ENCODE data around the gene NR5A1.

The NR5A1 gene

GRCh38 chr9:124473310-124473709 is 33.9 kb downstream of the NR5A1 start:
- no CpG with 5 or more reads among the region's 10 CpGs for WGBS (ENCODE audit: extremely low coverage, insufficient coverage, low lambda C conversion rate)
- Histone ChIP-seq H3K4me3 (ENCODE audit: low read length) (no peak overlapping the region), H3K18ac (ENCODE audit: low read length) (no peak overlapping the region), H3K27me3 (ENCODE audit: insufficient read depth, low read length, poor library complexity) (no peaks in the 10 kb centered on the region), H3K4me1 (ENCODE audit: control insufficient read depth, low read depth, low read length) (peaks cover 2% of the 10 kb centered on the region), H3K23ac (ENCODE audit: low read length) (no peak overlapping the region), H3K79me1 (ENCODE audit: low read length) (no peaks in the 10 kb centered on the region), H4K8ac (ENCODE audit: low read depth, low read length) (no peak overlapping the region), H2BK5ac (ENCODE audit: low read length) (no peak overlapping the region), H3K4me2 (ENCODE audit: low read length) (no peak overlapping the region), H3K79me2 (ENCODE audit: control insufficient read depth, insufficient read depth, low read length) (no peaks in the 10 kb centered on the region), H3K36me3 (ENCODE audit: control insufficient read depth, insufficient read depth, low read length) (no peaks in the 10 kb centered on the region), H2BK120ac (ENCODE audit: low read depth, low read length) (no peak overlapping the region), H2BK15ac (replicated peaks; ENCODE audit: low read depth) (no peak overlapping the region), H4K5ac (ENCODE audit: low read length) (no peak overlapping the region), H2AK5ac (ENCODE audit: low read length) (no peak overlapping the region), H3K56ac (ENCODE audit: low read length) (no peak overlapping the region), H3K4ac (ENCODE audit: low read depth, low read length) (no peak overlapping the region), H3K9ac (ENCODE audit: low read length) (no peak overlapping the region), H3K27ac (ENCODE audit: low read depth, low read length) (no peak overlapping the region)
- DNase-seq: no peak

- Histone ChIP-seq H3K56ac (ENCODE audit: low read length) (no peak overlapping the region), H2AK5ac (ENCODE audit: low read length) (no peak overlapping the region), H4K5ac (ENCODE audit: low read length) (no peak overlapping the region), H3K27me3 (ENCODE audit: insufficient read depth, low read length, poor library complexity) (no peaks in the 10 kb centered on the region), H3K9ac (ENCODE audit: low read length) (no peak overlapping the region), H3K4me3 (ENCODE audit: low read length) (no peak overlapping the region), H3K79me2 (ENCODE audit: control insufficient read depth, insufficient read depth, low read length) (no peaks in the 10 kb centered on the region), H4K8ac (ENCODE audit: low read depth, low read length) (no peak overlapping the region), H3K4me2 (ENCODE audit: low read length) (no peak overlapping the region), H3K23ac (ENCODE audit: low read length) (no peak overlapping the region), H3K79me1 (ENCODE audit: low read length) (no peaks in the 10 kb centered on the region), H3K18ac (ENCODE audit: low read length) (no peak overlapping the region), H2BK120ac (ENCODE audit: low read depth, low read length) (no peak overlapping the region), H2BK15ac (replicated peaks; ENCODE audit: low read depth) (no peak overlapping the region), H2BK5ac (ENCODE audit: low read length) (no peak overlapping the region), H3K4me1 (ENCODE audit: control insufficient read depth, low read depth, low read length) (peaks cover 2% of the 10 kb centered on the region), H3K4ac (ENCODE audit: low read depth, low read length) (no peak overlapping the region), H3K36me3 (ENCODE audit: control insufficient read depth, insufficient read depth, low read length) (no peaks in the 10 kb centered on the region), H3K27ac (ENCODE audit: low read depth, low read length) (no peak overlapping the region)
- WGBS (ENCODE audit: extremely low coverage, insufficient coverage, low lambda C conversion rate): no CpG with 5 or more reads among the region's 7 CpGs
- DNase-seq: no peak
Observed at GRCh38 chr9:124472770-124473169, 34.4 kb downstream of the NR5A1 start.

- no peak overlapping the region for H3K4me2 ChIP-seq (ENCODE audit: low read length)
- no peak for DNase-seq
- no peak overlapping the region for H2BK15ac ChIP-seq (replicated peaks; ENCODE audit: low read depth)
- no peak overlapping the region for H2BK120ac ChIP-seq (ENCODE audit: low read depth, low read length)
- H2BK5ac ChIP-seq (ENCODE audit: low read length): no peak overlapping the region
- no peak overlapping the region for H3K4ac ChIP-seq (ENCODE audit: low read depth, low read length)
- no CpG with 5 or more reads among the region's 9 CpGs for WGBS (ENCODE audit: extremely low coverage, insufficient coverage, low lambda C conversion rate)
- no peak overlapping the region for H2AK5ac ChIP-seq (ENCODE audit: low read length)
- no peaks in the 10 kb centered on the region for H3K27me3 ChIP-seq (ENCODE audit: insufficient read depth, low read length, poor library complexity)
- H3K9ac ChIP-seq (ENCODE audit: low read length): no peak overlapping the region
- no peak overlapping the region for H3K23ac ChIP-seq (ENCODE audit: low read length)
- H3K79me2 ChIP-seq (ENCODE audit: control insufficient read depth, insufficient read depth, low read length): no peaks in the 10 kb centered on the region
- H3K27ac ChIP-seq (ENCODE audit: low read depth, low read length): no peak overlapping the region
- no peak overlapping the region for H3K4me3 ChIP-seq (ENCODE audit: low read length)
- no peak overlapping the region for H3K56ac ChIP-seq (ENCODE audit: low read length)
- no peak overlapping the region for H4K5ac ChIP-seq (ENCODE audit: low read length)
- H4K8ac ChIP-seq (ENCODE audit: low read depth, low read length): no peak overlapping the region
- no peaks in the 10 kb centered on the region for H3K79me1 ChIP-seq (ENCODE audit: low read length)
- no peaks in the 10 kb centered on the region for H3K4me1 ChIP-seq (ENCODE audit: control insufficient read depth, low read depth, low read length)
- no peaks in the 10 kb centered on the region for H3K36me3 ChIP-seq (ENCODE audit: control insufficient read depth, insufficient read depth, low read length)
- no peak overlapping the region for H3K18ac ChIP-seq (ENCODE audit: low read length)
Observed at GRCh38 chr9:124471761-124472160, 35.4 kb downstream of the NR5A1 start.

DNA sequence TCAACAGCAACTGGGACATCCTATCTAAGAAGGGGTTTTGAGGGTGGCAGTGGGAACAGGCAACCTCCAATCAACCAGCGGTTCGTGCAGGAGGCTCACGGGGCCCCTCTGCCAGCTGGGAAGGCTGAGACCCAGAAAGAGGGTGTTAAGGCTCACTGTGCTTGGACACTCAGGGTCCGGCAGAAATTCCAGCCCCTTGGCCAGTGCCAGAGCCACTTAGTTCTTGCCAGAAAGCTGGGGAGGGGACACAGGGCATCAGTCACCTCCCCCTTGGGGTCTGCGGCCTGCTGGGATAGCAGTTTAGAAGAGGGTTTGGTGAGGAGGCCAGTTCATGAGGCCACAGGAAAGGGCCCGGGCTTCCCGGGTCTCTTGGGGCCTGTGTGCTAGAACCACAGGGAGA is 36.5 kb downstream of the NR5A1 start:
- no peak overlapping the region for H2BK5ac ChIP-seq (ENCODE audit: low read length)
- H3K4ac ChIP-seq (ENCODE audit: low read depth, low read length): no peak overlapping the region
- no peaks in the 10 kb centered on the region for H3K4me1 ChIP-seq (ENCODE audit: control insufficient read depth, low read depth, low read length)
- no peak overlapping the region for H2BK120ac ChIP-seq (ENCODE audit: low read depth, low read length)
- H3K23ac ChIP-seq (ENCODE audit: low read length): no peak overlapping the region
- no peak for DNase-seq
- no peak overlapping the region for H4K5ac ChIP-seq (ENCODE audit: low read length)
- H3K18ac ChIP-seq (ENCODE audit: low read length): no peak overlapping the region
- H2BK15ac ChIP-seq (replicated peaks; ENCODE audit: low read depth): no peak overlapping the region
- H2AK5ac ChIP-seq (ENCODE audit: low read length): no peak overlapping the region
- H3K27ac ChIP-seq (ENCODE audit: low read depth, low read length): no peak overlapping the region
- no peak overlapping the region for H3K9ac ChIP-seq (ENCODE audit: low read length)
- no peak overlapping the region for H3K4me2 ChIP-seq (ENCODE audit: low read length)
- no peak overlapping the region for H4K8ac ChIP-seq (ENCODE audit: low read depth, low read length)
- no peak overlapping the region for H3K56ac ChIP-seq (ENCODE audit: low read length)
- H3K79me1 ChIP-seq (ENCODE audit: low read length): no peaks in the 10 kb centered on the region
- no peak overlapping the region for H3K4me3 ChIP-seq (ENCODE audit: low read length)
- no peaks in the 10 kb centered on the region for H3K79me2 ChIP-seq (ENCODE audit: control insufficient read depth, insufficient read depth, low read length)
- no peaks in the 10 kb centered on the region for H3K27me3 ChIP-seq (ENCODE audit: insufficient read depth, low read length, poor library complexity)
- no CpG with 5 or more reads among the region's 7 CpGs for WGBS (ENCODE audit: extremely low coverage, insufficient coverage, low lambda C conversion rate)
- H3K36me3 ChIP-seq (ENCODE audit: control insufficient read depth, insufficient read depth, low read length): no peaks in the 10 kb centered on the region

DNA sequence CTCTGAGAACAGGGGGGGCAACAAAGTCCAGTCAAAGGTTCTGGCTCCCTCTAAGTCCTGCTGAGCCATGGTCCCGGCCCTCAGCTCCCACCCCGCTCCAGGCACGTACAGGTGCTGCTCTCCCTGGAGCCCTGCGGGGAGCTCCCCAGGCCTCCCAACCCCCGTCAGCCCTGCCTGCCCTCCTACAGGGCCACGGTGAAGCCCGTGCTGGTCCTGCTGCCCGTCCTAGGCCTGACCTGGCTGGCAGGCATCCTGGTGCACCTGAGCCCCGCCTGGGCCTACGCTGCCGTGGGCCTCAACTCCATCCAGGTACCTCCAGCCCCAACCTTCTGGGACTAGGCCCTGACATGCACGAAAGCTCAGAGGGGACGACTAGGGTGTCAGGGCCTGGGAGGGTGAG is 36.9 kb downstream of the NR5A1 start:
- Histone ChIP-seq H2BK15ac (replicated peaks; ENCODE audit: low read depth) (no peak overlapping the region), H3K79me1 (ENCODE audit: low read length) (no peaks in the 10 kb centered on the region), H3K9ac (ENCODE audit: low read length) (no peak overlapping the region), H3K27ac (ENCODE audit: low read depth, low read length) (no peak overlapping the region), H3K56ac (ENCODE audit: low read length) (no peak overlapping the region), H3K36me3 (ENCODE audit: control insufficient read depth, insufficient read depth, low read length) (no peaks in the 10 kb centered on the region), H2BK5ac (ENCODE audit: low read length) (no peak overlapping the region), H3K4me2 (ENCODE audit: low read length) (no peak overlapping the region), H2AK5ac (ENCODE audit: low read length) (no peak overlapping the region), H3K4me1 (ENCODE audit: control insufficient read depth, low read depth, low read length) (no peaks in the 10 kb centered on the region), H4K5ac (ENCODE audit: low read length) (no peak overlapping the region), H3K27me3 (ENCODE audit: insufficient read depth, low read length, poor library complexity) (no peaks in the 10 kb centered on the region), H3K23ac (ENCODE audit: low read length) (no peak overlapping the region), H3K79me2 (ENCODE audit: control insufficient read depth, insufficient read depth, low read length) (no peaks in the 10 kb centered on the region), H3K4me3 (ENCODE audit: low read length) (no peak overlapping the region), H2BK120ac (ENCODE audit: low read depth, low read length) (no peak overlapping the region), H4K8ac (ENCODE audit: low read depth, low read length) (no peak overlapping the region), H3K18ac (ENCODE audit: low read length) (no peak overlapping the region), H3K4ac (ENCODE audit: low read depth, low read length) (no peak overlapping the region)
- DNase-seq: no peak
- WGBS (ENCODE audit: extremely low coverage, insufficient coverage, low lambda C conversion rate): no CpG with 5 or more reads among the region's 13 CpGs

- Histone ChIP-seq H2BK120ac (ENCODE audit: low read depth, low read length) (no peak overlapping the region), H3K36me3 (ENCODE audit: control insufficient read depth, insufficient read depth, low read length) (no peaks in the 10 kb centered on the region), H3K18ac (ENCODE audit: low read length) (no peak overlapping the region), H2BK15ac (replicated peaks; ENCODE audit: low read depth) (no peak overlapping the region), H4K8ac (ENCODE audit: low read depth, low read length) (no peak overlapping the region), H2AK5ac (ENCODE audit: low read length) (no peak overlapping the region), H3K27ac (ENCODE audit: low read depth, low read length) (no peak overlapping the region), H3K4me3 (ENCODE audit: low read length) (no peak overlapping the region), H4K5ac (ENCODE audit: low read length) (no peak overlapping the region), H3K79me2 (ENCODE audit: control insufficient read depth, insufficient read depth, low read length) (no peaks in the 10 kb centered on the region), H2BK5ac (ENCODE audit: low read length) (no peak overlapping the region), H3K79me1 (ENCODE audit: low read length) (no peaks in the 10 kb centered on the region), H3K9ac (ENCODE audit: low read length) (no peak overlapping the region), H3K4me2 (ENCODE audit: low read length) (no peak overlapping the region), H3K27me3 (ENCODE audit: insufficient read depth, low read length, poor library complexity) (no peaks in the 10 kb centered on the region), H3K4ac (ENCODE audit: low read depth, low read length) (no peak overlapping the region), H3K23ac (ENCODE audit: low read length) (no peak overlapping the region), H3K4me1 (ENCODE audit: control insufficient read depth, low read depth, low read length) (no peaks in the 10 kb centered on the region), H3K56ac (ENCODE audit: low read length) (no peak overlapping the region)
- no CpG with 5 or more reads among the region's 28 CpGs for WGBS (ENCODE audit: extremely low coverage, insufficient coverage, low lambda C conversion rate)
- DNase-seq: no peak
Observed at GRCh38 chr9:124469011-124469832, 38.0 kb downstream of the NR5A1 start.

Data from mesendoderm (in vitro differentiated cells).